A549 (cell line): ENCODE data around the gene ARHGAP18. TPM values are rescaled to one million over a fixed set of nuclear protein-coding genes. Genes with fewer than 3 reads are reported as not detected.

Experiments used
- ATAC-seq, 2 experiments: fragments of 200-7000 bp in 1 of 2; fragments of >200 bp in 1 of 2; cut with Nextera tagmentation in 1 of 2; cut with Tn5 transposase in 1 of 2; 3 replicates each; pipeline versions ENCODE4 v1.8.0 to v1.9.1; 2018 to 2020; ENCODE audit warnings: mild to moderate bottlenecking in 1 of 2, moderate library complexity in 1 of 2
- CTCF ChIA-PET: fragments of 300-600 bp; sonication (Branson Sonifier 250); formaldehyde crosslinking; extraction: SDS; loops from one replicate; lab custom pipeline; 2021; ENCODE audit warnings: antibody characterized with exemption, inconsistent platforms; lab: Yijun Ruan, JAX
- POLR2A ChIA-PET: fragments of 350-600 bp; formaldehyde crosslinking; extraction: SDS; loops from one replicate; lab custom pipeline; 2021; ENCODE audit warnings: antibody characterized with exemption, inconsistent platforms; lab: Yijun Ruan, JAX
- DNase-seq, 2 experiments: peaks; one replicate each; pipeline versions ENCODE4 v3.0.0 to v3.0.0-alpha.2; 2011 to 2016; ENCODE audit warnings: low read depth in 1 of 2, low spot score in 1 of 2
- FAIRE-seq: peaks from 2 replicates; lab custom pipeline; 2011; peaks lifted over from hg19 to GRCh38; lab: Jason Lieb, UNC
- H3K27ac ChIP-seq, 2 experiments: fragments of >200 bp; sonication (Bioruptor Twin); formaldehyde crosslinking; 3 replicates each; pipeline ENCODE4 v1.5.1; 2016 to 2017
- H3K4me1 ChIP-seq: fragments of >200 bp; sonication (Bioruptor Twin); formaldehyde crosslinking; 3 replicates; pipeline ENCODE4 v1.6.1; 2016
- H3K4me2 ChIP-seq: fragments of >200 bp; sonication (Bioruptor Twin); formaldehyde crosslinking; 3 replicates; pipeline ENCODE4 v1.6.1; 2016
- H3K4me3 ChIP-seq: fragments of >200 bp; sonication (Bioruptor Twin); formaldehyde crosslinking; 3 replicates; pipeline ENCODE4 v1.5.1; 2016
- H3K9me3 ChIP-seq: fragments of >200 bp; sonication (Bioruptor Twin); formaldehyde crosslinking; 3 replicates; pipeline ENCODE4 v1.6.1; 2016
- CBX2 ChIP-seq: fragments of 200-600 bp; sonication (generic); IDR thresholded peaks from 2 replicates; pipeline ENCODE4 v1.6.1; 2016; ENCODE audit warnings: low read depth, mild to moderate bottlenecking, borderline replicate concordance
- CBX8 ChIP-seq: fragments of 200-600 bp; sonication (generic); IDR thresholded peaks from 2 replicates; pipeline ENCODE4 v1.6.1; 2016
- CHD4 ChIP-seq: fragments of 200-600 bp; sonication (generic); IDR thresholded peaks from 2 replicates; pipeline ENCODE4 v1.6.1; 2016; ENCODE audit warnings: antibody characterized with exemption, mild to moderate bottlenecking, borderline replicate concordance
- EP300 ChIP-seq, 2 experiments: fragments of >200 bp; sonication (Bioruptor Twin); formaldehyde crosslinking; IDR thresholded peaks; 2 replicates in 1 of 2; 3 replicates in 1 of 2; pipeline ENCODE4 v1.6.1; 2016 to 2017
- ESRRA ChIP-seq: fragments of 150-350 bp; IDR thresholded peaks from 2 replicates; pipeline ENCODE4 v1.6.1; 2014; ENCODE audit warnings: mild to moderate bottlenecking, low read length, borderline replicate concordance
- FOSB ChIP-seq: fragments of 250-450 bp; sonication (Bioruptor Pico); IDR thresholded peaks from 2 replicates; pipeline ENCODE4 v1.5.0; 2020; ENCODE audit warnings: mild to moderate bottlenecking, moderate library complexity
- GATA3 ChIP-seq: IDR thresholded peaks from 2 replicates; pipeline ENCODE4 v1.6.1; 2012; ENCODE audit warnings: borderline replicate concordance
- HDAC2 ChIP-seq: fragments of 200-600 bp; sonication (generic); IDR thresholded peaks from 2 replicates; pipeline ENCODE4 v1.6.1; 2016
- HEYL ChIP-seq: fragments of 250-450 bp; sonication (Bioruptor Pico); IDR thresholded peaks from 2 replicates; pipeline ENCODE4 v1.8.0; 2021; ENCODE audit warnings: mild to moderate bottlenecking, moderate library complexity
- HOXA7 ChIP-seq: fragments of 250-450 bp; sonication (Bioruptor Pico); IDR thresholded peaks from 2 replicates; pipeline ENCODE4 v1.5.0; 2020; ENCODE audit warnings: mild to moderate bottlenecking, moderate library complexity
- HOXB13 ChIP-seq: fragments of 250-450 bp; sonication (Bioruptor Pico); IDR thresholded peaks from 2 replicates; pipeline ENCODE4 v1.5.0; 2020; ENCODE audit warnings: low read depth, mild to moderate bottlenecking, moderate library complexity
- JUNB ChIP-seq: fragments of >200 bp; sonication (Bioruptor Twin); formaldehyde crosslinking; IDR thresholded peaks from 2 replicates; pipeline ENCODE4 v1.6.1; 2016
- MAX ChIP-seq: IDR thresholded peaks from 2 replicates; pipeline ENCODE4 v1.6.1; 2012
- MAZ ChIP-seq: fragments of 150-350 bp; IDR thresholded peaks from 2 replicates; pipeline ENCODE4 v1.6.1; 2014; ENCODE audit warnings: antibody characterized with exemption, low read depth, low read length, borderline replicate concordance
- MYC ChIP-seq: IDR thresholded peaks from 2 replicates; pipeline ENCODE4 v1.6.1; 2012; ENCODE audit warnings: mild to moderate bottlenecking, inconsistent platforms, low read length, improper control_type of control experiment, borderline replicate concordance
- NPAS2 ChIP-seq: fragments of 250-450 bp; sonication (Bioruptor Pico); IDR thresholded peaks from 2 replicates; pipeline ENCODE4 v1.8.0; 2022; ENCODE audit warnings: mild to moderate bottlenecking, moderate library complexity, borderline replicate concordance
- NR3C1 ChIP-seq: fragments of >200 bp; sonication (Bioruptor Twin); formaldehyde crosslinking; IDR thresholded peaks from 3 replicates; pipeline ENCODE4 v1.6.1; 2017
- PHF8 ChIP-seq: fragments of 200-600 bp; sonication (generic); IDR thresholded peaks from 2 replicates; pipeline ENCODE4 v1.6.1; 2016; ENCODE audit warnings: low read depth, mild to moderate bottlenecking, antibody characterized with exemption, moderate library complexity, borderline replicate concordance
- POLR2AphosphoS2 ChIP-seq: conservative IDR thresholded peaks from 2 replicates; pipeline ENCODE4 v1.6.1; 2012; ENCODE audit warnings: low read length, improper control_type of control experiment, inconsistent platforms
- RCOR1 ChIP-seq: fragments of 150-350 bp; IDR thresholded peaks from 2 replicates; pipeline ENCODE4 v1.6.1; 2014; ENCODE audit warnings: antibody characterized with exemption, low read length, low read depth
- RFX5 ChIP-seq: fragments of 450-650 bp; IDR thresholded peaks from 2 replicates; pipeline ENCODE4 v1.7.1; 2014; ENCODE audit warnings: antibody characterized with exemption, mild to moderate bottlenecking, moderate library complexity
- SMC3 ChIP-seq: fragments of >200 bp; sonication (Bioruptor Twin); formaldehyde crosslinking; IDR thresholded peaks from 3 replicates; pipeline ENCODE4 v1.6.1; 2018; ENCODE audit warnings: inconsistent platforms
- SREBF2 ChIP-seq: fragments of 450-650 bp; IDR thresholded peaks from 2 replicates; pipeline ENCODE4 v1.6.1; 2014; ENCODE audit warnings: mild to moderate bottlenecking, moderate library complexity
- TFCP2L1 ChIP-seq: fragments of 250-450 bp; sonication (Bioruptor Pico); IDR thresholded peaks from 2 replicates; pipeline ENCODE4 v1.5.0; 2021; ENCODE audit warnings: mild to moderate bottlenecking
- ZNF302 ChIP-seq: fragments of 250-450 bp; sonication (Bioruptor Pico); IDR thresholded peaks from 2 replicates; pipeline ENCODE4 v1.9.0; 2021; ENCODE audit warnings: inconsistent platforms, mild to moderate bottlenecking, moderate library complexity
- WGBS: methylation state at CpG from one replicate; pipeline ENCODE4 v1.1.6; 2017; ENCODE audit errors: missing lambda C conversion rate; 5-methylcytosine and 5-hydroxymethylcytosine counted together
- polyA plus RNA-seq, 4 experiments: library from polyadenylated mRNA; depleted of rRNA in 3 of 4; stranded (reverse); fragments of >200 nt; fragmentation: RNase III in 1 of 4; extraction: RNeasy Plus Mini Kit Qiagen cat#74134 plus additional on column Dnase treatment in 1 of 4; gene quantifications; 2 replicates in 3 of 4; 3 replicates in 1 of 4; pipeline ENCODE4 v1.2.3, GENCODE V29; 2011 to 2017
- TF ChIP-seq, protein P1 (sequence below): fragments of 250-450 bp; sonication (Bioruptor Pico); IDR thresholded peaks from 2 replicates; pipeline ENCODE4 v1.5.0; 2020; ENCODE audit warnings: low read depth, mild to moderate bottlenecking, moderate library complexity
- TF ChIP-seq, protein P2 (sequence below): fragments of >200 bp; sonication (Bioruptor Twin); formaldehyde crosslinking; IDR thresholded peaks from 3 replicates; pipeline ENCODE4 v1.6.1; 2016
- TF ChIP-seq, protein P3 (sequence below): fragments of 450-650 bp; IDR thresholded peaks from 2 replicates; pipeline ENCODE4 v1.6.1; 2014; ENCODE audit warnings: antibody characterized with exemption
- TF ChIP-seq, protein P4 (sequence below): fragments of 200-600 bp; sonication (generic); IDR thresholded peaks from 2 replicates; pipeline ENCODE4 v1.6.1; 2016; ENCODE audit warnings: antibody characterized with exemption, mild to moderate bottlenecking, moderate library complexity

Gene ARHGAP18
- polyA plus RNA-seq, 2 of the 4 experiments (the other 2 are of a cell fraction): 11.2 to 16.7 TPM

DNA sequence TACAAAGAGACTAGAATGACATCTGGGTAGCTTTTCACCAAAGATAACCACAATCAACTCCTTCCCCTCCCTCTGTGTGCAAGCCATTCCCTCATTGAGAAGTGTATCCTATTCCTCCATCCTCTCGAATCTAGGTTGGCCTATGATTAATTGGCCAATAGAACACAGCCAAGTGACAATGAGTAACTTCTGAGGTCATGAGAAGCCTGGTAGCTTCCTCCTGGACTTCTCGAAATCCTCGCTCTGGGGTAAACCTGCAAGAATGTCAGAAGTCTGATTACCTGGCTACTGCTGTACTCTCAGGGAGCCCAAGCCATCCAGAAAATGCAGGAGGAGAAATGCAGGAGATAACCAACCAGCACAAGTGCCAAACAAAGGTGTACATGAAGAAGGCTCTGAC, 13.1 kb downstream of the ARHGAP18 start:
- 80% methylated on average over 3 of the region's 3 CpGs for WGBS
- DNase-seq (no peak), ATAC-seq (no peak), FAIRE-seq (no peak)
- Histone ChIP-seq H3K4me1 (peaks cover 39% of the 10 kb centered on the region), H3K4me3 (no peak overlapping the region), H3K27ac (0 out of 6 replicates have a peak overlapping the region, but pooled peaks of 1 of the 2 experiments have one; percentile 33), H3K4me2 (no peak overlapping the region), H3K9me3 (no peaks in the 10 kb centered on the region)
- POLR2A ChIA-PET: no interaction called here
- no peak for TF ChIP-seq HOXB13
- TF ChIP-seq HOXA7 (CRISPR knock-in tag): no peak
- TF ChIP-seq MAZ: no peak
- TF ChIP-seq CHD4: no peak
- no peak for TF ChIP-seq MYC
- no peak for TF ChIP-seq SMC3
- no peak for TF ChIP-seq PHF8
- no peak for TF ChIP-seq NR3C1
- no peak for TF ChIP-seq TFCP2L1
- no peak for TF ChIP-seq HEYL
- TF ChIP-seq, protein P1, sequence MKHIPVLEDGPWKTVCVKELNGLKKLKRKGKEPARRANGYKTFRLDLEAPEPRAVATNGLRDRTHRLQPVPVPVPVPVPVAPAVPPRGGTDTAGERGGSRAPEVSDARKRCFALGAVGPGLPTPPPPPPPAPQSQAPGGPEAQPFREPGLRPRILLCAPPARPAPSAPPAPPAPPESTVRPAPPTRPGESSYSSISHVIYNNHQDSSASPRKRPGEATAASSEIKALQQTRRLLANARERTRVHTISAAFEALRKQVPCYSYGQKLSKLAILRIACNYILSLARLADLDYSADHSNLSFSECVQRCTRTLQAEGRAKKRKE (CRISPR knock-in tag): no peak
- TF ChIP-seq RFX5: no peak
- CTCF ChIA-PET: no interaction called here

DNA sequence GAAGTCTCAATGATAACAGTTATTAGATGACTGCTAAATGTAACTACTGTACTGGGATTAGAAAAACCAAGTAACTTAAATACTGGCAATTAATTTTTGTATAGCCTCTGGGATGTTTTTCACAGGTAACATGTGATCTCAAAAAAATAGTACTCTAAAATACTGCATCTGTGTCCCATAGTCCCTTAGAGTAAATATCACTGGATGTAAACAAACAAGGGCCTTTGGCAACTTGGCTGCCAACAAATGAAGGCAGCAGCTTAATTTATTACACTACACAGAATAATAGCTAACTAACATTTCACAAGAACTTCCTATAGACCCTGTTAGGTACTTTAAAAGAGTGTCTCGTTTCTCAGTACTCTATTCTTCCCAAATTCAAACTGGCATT, 14.0 kb downstream of the ARHGAP18 start:
- H3K4me1 ChIP-seq: peaks cover 42% of the 10 kb centered on the region
- FAIRE-seq: no peak
- ChIA-PET POLR2A (no interaction called here), CTCF (no interaction called here)
- peak overlapping the region in 1 of 2 experiments; percentile 7; a peak in 2 of 6 replicates for H3K27ac ChIP-seq
- H3K9me3 ChIP-seq: no peaks in the 10 kb centered on the region
- peak overlapping the region; percentile 60 for H3K4me2 ChIP-seq
- no peak for ATAC-seq
- no peak for DNase-seq
- TF ChIP-seq GATA3 (no peak), JUNB (no peak), CBX2 (no peak), RFX5 (no peak), POLR2AphosphoS2 (no peak), RCOR1 (no peak), ZNF302 (no peak), MAX (no peak), NPAS2 (no peak)
- no peak overlapping the region for H3K4me3 ChIP-seq
- 6% methylated on average over 1 of the region's 1 CpG for WGBS

DNA sequence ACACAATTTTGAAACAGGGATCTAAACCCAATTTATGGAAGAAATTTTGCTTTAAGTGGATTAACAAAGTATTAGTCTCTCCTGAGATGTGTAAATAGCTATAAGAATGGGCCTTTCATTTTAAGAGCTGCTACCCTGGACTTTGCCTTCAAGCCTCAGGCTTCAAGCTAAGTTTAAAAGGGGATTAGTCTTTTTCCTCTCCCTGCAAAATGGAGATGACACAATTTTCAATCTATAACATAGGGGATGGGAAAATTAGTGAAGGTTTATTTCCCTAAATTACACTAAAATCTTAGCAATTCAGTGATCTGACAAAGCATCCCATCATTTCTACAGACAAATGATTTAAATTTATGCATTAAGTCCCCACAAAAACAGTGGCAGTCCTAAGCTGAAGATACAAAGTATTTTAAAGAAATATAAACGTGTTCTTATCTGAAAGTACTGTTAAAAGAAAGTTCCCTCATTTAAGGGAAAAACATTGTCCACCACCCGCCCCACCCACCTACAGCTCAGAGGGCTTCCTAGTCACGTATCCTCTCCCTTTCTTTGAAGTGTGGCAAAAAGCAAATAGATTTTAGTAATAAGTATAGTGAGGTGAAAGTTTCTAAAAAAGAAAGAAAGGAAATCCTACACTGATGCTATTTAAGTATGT, 14.5 kb downstream of the ARHGAP18 start:
- Histone ChIP-seq H3K4me3 (no peak overlapping the region), H3K4me1 (peaks cover 42% of the 10 kb centered on the region), H3K27ac (peak overlapping the region; percentile 7 to 63; a peak in 4 of 6 replicates), H3K4me2 (peak overlapping the region; percentile 60), H3K9me3 (no peaks in the 10 kb centered on the region)
- ATAC-seq: no peak
- ChIA-PET CTCF (no interaction called here), POLR2A (no interaction called here)
- FAIRE-seq: no peak
- no peak for DNase-seq
- WGBS: 24% methylated on average over 3 of the region's 3 CpGs
- TF ChIP-seq RCOR1 (no peak), JUNB (no peak), CBX8 (no peak), EP300 (IDR thresholded peaks at IDR 0.05) (no peak), CBX2 (no peak), SREBF2 (no peak), MAZ (no peak), FOSB (CRISPR knock-in tag) (no peak), HDAC2 (no peak), HEYL (no peak), NR3C1 (no peak), ESRRA (no peak), MYC (no peak), SMC3 (no peak), POLR2AphosphoS2 (no peak)
- TF ChIP-seq, protein P2, sequence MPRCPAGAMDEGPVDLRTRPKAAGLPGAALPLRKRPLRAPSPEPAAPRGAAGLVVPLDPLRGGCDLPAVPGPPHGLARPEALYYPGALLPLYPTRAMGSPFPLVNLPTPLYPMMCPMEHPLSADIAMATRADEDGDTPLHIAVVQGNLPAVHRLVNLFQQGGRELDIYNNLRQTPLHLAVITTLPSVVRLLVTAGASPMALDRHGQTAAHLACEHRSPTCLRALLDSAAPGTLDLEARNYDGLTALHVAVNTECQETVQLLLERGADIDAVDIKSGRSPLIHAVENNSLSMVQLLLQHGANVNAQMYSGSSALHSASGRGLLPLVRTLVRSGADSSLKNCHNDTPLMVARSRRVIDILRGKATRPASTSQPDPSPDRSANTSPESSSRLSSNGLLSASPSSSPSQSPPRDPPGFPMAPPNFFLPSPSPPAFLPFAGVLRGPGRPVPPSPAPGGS: no peak
- TF ChIP-seq, protein P3, sequence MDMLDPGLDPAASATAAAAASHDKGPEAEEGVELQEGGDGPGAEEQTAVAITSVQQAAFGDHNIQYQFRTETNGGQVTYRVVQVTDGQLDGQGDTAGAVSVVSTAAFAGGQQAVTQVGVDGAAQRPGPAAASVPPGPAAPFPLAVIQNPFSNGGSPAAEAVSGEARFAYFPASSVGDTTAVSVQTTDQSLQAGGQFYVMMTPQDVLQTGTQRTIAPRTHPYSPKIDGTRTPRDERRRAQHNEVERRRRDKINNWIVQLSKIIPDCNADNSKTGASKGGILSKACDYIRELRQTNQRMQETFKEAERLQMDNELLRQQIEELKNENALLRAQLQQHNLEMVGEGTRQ: no peak
- TF ChIP-seq, protein P4, sequence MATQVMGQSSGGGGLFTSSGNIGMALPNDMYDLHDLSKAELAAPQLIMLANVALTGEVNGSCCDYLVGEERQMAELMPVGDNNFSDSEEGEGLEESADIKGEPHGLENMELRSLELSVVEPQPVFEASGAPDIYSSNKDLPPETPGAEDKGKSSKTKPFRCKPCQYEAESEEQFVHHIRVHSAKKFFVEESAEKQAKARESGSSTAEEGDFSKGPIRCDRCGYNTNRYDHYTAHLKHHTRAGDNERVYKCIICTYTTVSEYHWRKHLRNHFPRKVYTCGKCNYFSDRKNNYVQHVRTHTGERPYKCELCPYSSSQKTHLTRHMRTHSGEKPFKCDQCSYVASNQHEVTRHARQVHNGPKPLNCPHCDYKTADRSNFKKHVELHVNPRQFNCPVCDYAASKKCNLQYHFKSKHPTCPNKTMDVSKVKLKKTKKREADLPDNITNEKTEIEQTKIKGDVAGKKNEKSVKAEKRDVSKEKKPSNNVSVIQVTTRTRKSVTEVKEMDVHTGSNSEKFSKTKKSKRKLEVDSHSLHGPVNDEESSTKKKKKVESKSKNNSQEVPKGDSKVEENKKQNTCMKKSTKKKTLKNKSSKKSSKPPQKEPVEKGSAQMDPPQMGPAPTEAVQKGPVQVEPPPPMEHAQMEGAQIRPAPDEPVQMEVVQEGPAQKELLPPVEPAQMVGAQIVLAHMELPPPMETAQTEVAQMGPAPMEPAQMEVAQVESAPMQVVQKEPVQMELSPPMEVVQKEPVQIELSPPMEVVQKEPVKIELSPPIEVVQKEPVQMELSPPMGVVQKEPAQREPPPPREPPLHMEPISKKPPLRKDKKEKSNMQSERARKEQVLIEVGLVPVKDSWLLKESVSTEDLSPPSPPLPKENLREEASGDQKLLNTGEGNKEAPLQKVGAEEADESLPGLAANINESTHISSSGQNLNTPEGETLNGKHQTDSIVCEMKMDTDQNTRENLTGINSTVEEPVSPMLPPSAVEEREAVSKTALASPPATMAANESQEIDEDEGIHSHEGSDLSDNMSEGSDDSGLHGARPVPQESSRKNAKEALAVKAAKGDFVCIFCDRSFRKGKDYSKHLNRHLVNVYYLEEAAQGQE: no peak
